Measurements from ENCODE around the gene DLEC1. TPM values are rescaled to one million over a fixed set of nuclear protein-coding genes. Genes with fewer than 3 reads are reported as not detected.
"Not testable (repeated sequence)": the region's sequence is repeated elsewhere in the genome, so short reads cannot be mapped to it uniquely, and the experiment has no call there.

Gene DLEC1
- polyA plus RNA-seq, 1 experiment: 0.04 TPM

DNA sequence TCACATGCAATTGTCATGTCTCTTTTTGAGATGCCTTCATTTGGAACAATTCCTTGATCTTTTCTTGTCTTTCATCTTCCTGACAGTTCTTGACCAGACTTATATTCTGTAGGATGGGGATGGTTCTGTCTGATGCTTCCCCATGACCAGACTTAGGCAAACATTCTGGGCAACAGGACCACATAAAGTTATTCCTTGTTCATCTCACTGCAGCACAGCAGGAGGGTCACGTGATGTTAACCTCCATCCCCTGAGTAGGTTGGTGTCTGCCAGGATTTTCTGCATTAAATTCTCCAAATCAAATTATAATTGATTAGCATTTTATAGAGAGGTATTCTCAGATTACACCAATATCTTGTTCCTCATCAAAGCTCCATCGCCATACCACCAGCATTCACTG, 7.8 kb downstream of the DLEC1 start:
- no peak for DNase-seq (ENCODE audit: low read depth, low spot score)
- TF ChIP-seq, protein P1, sequence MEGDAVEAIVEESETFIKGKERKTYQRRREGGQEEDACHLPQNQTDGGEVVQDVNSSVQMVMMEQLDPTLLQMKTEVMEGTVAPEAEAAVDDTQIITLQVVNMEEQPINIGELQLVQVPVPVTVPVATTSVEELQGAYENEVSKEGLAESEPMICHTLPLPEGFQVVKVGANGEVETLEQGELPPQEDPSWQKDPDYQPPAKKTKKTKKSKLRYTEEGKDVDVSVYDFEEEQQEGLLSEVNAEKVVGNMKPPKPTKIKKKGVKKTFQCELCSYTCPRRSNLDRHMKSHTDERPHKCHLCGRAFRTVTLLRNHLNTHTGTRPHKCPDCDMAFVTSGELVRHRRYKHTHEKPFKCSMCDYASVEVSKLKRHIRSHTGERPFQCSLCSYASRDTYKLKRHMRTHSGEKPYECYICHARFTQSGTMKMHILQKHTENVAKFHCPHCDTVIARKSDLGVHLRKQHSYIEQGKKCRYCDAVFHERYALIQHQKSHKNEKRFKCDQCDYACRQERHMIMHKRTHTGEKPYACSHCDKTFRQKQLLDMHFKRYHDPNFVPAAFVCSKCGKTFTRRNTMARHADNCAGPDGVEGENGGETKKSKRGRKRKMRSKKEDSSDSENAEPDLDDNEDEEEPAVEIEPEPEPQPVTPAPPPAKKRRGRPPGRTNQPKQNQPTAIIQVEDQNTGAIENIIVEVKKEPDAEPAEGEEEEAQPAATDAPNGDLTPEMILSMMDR (IDR thresholded peaks at IDR 0.05; ENCODE audit: low read depth, low read length): no peak
- ChIA-PET CTCF (no interaction called here), POLR2A (no interaction called here)
- Histone ChIP-seq H3K27me3 (ENCODE audit: control insufficient read depth, insufficient read depth, low read length) (peaks cover 13% of the 10 kb centered on the region), H3K9me3 (ENCODE audit: control insufficient read depth, insufficient read depth, low read length) (no peaks in the 10 kb centered on the region), H3K27ac (ENCODE audit: low read depth, low read length) (no peak overlapping the region), H3K4me3 (ENCODE audit: low read depth, low read length) (no peak overlapping the region)

DNA sequence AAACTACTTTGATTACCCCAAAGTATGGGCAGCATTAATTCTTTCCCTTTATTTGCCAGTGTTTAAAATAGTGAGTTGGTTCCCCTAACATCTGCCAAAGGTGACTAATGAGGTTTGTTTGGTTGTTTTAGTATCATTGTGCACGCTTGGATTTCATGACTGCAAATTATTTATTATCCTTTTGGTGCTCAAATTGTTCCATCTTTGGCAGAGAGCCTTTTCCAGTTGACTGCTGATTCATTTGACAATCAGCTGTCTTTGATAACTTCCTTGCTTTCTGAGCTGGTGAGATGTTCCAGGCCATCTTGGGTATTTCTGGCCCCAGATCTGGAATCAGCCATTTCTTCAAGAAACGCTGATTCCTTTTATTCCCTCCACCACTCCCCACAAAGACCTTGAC, 8.9 kb downstream of the DLEC1 start:
- no peak overlapping the region for H3K4me3 ChIP-seq (ENCODE audit: low read depth, low read length)
- no peak for DNase-seq (ENCODE audit: low read depth, low spot score)
- TF ChIP-seq, protein P1 (IDR thresholded peaks at IDR 0.05; ENCODE audit: low read depth, low read length): no peak
- no peaks in the 10 kb centered on the region; the same call in 1 of the 2 replicates for H3K9me3 ChIP-seq (ENCODE audit: control insufficient read depth, insufficient read depth, low read length)
- peaks cover 13% of the 10 kb centered on the region for H3K27me3 ChIP-seq (ENCODE audit: control insufficient read depth, insufficient read depth, low read length)
- H3K27ac ChIP-seq (ENCODE audit: low read depth, low read length): no peak overlapping the region
- CTCF ChIA-PET: no interaction called here
- POLR2A ChIA-PET: no interaction called here

DNA sequence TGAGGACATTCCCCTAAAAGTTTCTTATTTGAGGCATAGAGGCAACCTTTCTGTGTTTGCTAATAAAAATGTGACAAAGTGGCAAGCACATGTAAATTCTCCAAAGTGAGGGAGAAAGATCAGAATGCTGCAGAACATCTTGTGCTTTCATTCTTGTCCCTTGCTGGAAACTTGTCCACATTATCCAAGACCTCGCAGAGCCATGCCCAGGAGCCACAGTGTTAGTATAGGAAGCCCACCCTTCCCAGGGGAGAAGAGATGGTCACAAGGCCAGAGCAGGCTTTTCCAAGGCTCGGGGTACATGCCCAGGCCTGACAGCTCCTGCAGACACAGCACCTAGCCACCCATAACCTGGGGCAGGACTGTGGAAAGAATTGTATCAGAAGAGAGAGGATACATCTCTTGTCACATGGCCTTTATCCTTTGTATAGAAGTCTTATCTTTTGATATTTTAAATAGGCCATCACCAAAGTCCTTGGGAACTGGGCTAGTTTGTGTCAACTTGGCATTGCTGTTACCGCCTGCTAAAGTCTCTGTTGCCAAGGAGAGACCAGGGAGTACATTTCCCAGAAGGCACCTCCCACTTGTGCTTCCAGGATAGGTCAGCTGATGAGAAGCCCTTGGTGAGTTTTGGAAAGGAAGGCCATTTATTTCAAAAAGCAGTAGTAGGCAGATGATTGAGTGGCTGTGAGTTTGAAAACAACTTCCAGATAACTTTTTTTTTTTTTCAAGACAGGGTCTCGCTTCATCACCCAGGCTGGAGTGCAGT, 10.5 kb downstream of the DLEC1 start:
- Histone ChIP-seq H3K27ac (ENCODE audit: low read depth, low read length) (no peak overlapping the region), H3K27me3 (ENCODE audit: control insufficient read depth, insufficient read depth, low read length) (peaks cover 13% of the 10 kb centered on the region), H3K4me3 (ENCODE audit: low read depth, low read length) (no peak overlapping the region), H3K9me3 (ENCODE audit: control insufficient read depth, insufficient read depth, low read length) (no peaks in the 10 kb centered on the region; the same call in 1 of the 2 replicates)
- DNase-seq (ENCODE audit: low read depth, low spot score): no peak
- TF ChIP-seq, protein P1 (IDR thresholded peaks at IDR 0.05; ENCODE audit: low read depth, low read length): no peak
- ChIA-PET CTCF (interaction anchor here (0.7 kb wide), 1 partner anchor 445 kb away, joined by 3 read pairs; no protein-coding TSS in a partner anchor), POLR2A (no interaction called here)

DNA sequence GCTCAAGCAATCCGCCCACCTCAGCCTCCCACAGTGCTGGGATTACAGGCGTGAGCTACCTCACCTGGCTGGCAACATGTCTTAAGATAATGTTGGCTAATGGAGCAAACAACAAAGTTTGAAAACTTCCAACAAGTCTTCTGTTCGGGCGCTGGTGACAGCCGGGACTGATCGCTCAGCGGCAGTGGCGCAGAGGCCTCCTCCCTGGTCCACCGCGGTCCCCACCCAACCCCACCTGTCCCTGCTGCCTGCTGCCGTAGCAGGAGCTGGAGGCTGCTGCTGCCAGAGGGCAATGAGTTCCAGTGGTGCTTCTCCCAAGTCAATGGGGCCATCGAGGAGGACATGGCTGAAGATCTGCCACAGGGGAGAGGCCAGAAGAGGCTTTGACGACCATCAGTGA, 12.1 kb downstream of the DLEC1 start:
- TF ChIP-seq, protein P1 (IDR thresholded peaks at IDR 0.05; ENCODE audit: low read depth, low read length): no peak
- ChIA-PET POLR2A (no interaction called here), CTCF (no interaction called here)
- no peaks in the 10 kb centered on the region; the same call in 1 of the 2 replicates for H3K9me3 ChIP-seq (ENCODE audit: control insufficient read depth, insufficient read depth, low read length)
- peaks cover 7% of the 10 kb centered on the region for H3K27me3 ChIP-seq (ENCODE audit: control insufficient read depth, insufficient read depth, low read length)
- DNase-seq (ENCODE audit: low read depth, low spot score): no peak
- no peak overlapping the region for H3K4me3 ChIP-seq (ENCODE audit: low read depth, low read length)
- no peak overlapping the region for H3K27ac ChIP-seq (ENCODE audit: low read depth, low read length)

DNA sequence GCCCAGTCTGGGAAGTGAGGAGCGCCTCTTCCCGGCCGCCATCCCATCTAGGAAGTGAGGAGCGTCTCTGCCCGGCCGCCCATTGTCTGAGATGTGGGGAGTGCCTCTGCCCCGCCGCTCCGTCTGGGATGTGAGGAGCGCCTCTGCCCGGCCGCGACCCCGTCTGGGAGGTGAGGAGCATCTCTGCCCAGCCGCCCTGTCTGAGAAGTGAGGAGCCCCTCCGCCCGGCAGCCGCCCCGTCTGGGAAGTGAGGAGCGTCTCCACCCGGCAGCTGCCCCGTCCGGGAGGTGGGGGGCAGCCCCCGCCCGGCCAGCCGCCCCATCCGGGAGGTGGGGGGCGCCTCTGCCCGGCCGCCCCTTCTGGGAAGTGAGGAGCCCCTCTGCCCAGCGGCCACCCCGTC, 14.3 kb downstream of the DLEC1 start:
- H3K27ac ChIP-seq (ENCODE audit: low read depth, low read length); H3K27me3 ChIP-seq (ENCODE audit: control insufficient read depth, insufficient read depth, low read length); POLR2A ChIA-PET; DNase-seq (ENCODE audit: low read depth, low spot score); CTCF ChIA-PET; H3K4me3 ChIP-seq (ENCODE audit: low read depth, low read length); H3K9me3 ChIP-seq (ENCODE audit: control insufficient read depth, insufficient read depth, low read length): not testable (repeated sequence)

DNA sequence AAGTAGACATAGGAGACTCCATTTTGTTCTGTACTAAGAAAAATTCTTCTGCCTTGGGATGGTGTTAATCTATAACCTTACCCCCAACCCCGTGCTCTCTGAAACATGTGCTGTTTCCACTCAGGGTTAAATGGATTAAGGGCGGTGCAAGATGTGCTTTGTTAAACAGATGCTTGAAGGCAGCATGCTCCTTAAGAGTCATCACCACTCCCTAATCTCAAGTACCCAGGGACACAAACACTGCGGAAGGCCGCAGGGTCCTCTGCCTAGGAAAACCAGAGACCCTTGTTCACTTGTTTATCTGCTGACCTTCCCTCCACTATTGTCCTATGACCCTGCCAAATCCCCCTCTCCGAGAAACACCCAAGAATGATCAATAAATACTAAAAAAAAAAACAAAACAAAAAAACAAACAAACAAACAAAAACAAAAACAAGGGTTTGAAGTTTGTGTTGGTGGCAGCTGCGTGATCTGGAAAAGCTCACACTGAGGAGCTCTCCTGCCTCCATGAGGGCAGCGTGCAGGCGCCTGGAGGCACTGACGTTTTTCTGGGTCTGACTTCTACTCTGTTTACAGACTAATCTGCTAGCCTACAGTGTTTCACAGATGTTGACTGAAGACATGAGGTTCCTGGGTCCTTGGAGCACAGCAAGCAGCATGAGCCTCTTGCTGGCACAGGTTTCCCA, 14.9 kb downstream of the DLEC1 start:
- POLR2A ChIA-PET; CTCF ChIA-PET; H3K4me3 ChIP-seq (ENCODE audit: low read depth, low read length); H3K27ac ChIP-seq (ENCODE audit: low read depth, low read length); H3K27me3 ChIP-seq (ENCODE audit: control insufficient read depth, insufficient read depth, low read length); DNase-seq (ENCODE audit: low read depth, low spot score); H3K9me3 ChIP-seq (ENCODE audit: control insufficient read depth, insufficient read depth, low read length): not testable (repeated sequence)
